ENCODE measurements around the gene CPNE6.

The CPNE6 gene

GRCh38 chr14:24051789-24052655, 19.3 kb upstream of the CPNE6 start, which contains the start of gene CARMIL3 (continued):
- TF ChIP-seq ZNF488 (tag by site-specific recombination; IDR thresholded peaks at IDR 0.05): no peak
- TF ChIP-seq ZNF175 (tag by site-specific recombination; IDR thresholded peaks at IDR 0.05): no peak
- no peak for TF ChIP-seq ZNF302 (tag by site-specific recombination; IDR thresholded peaks at IDR 0.05; ENCODE audit: low read depth)
- no peak; the same call in 1 of the 2 replicates for TF ChIP-seq GLIS1 (tag by site-specific recombination; IDR thresholded peaks at IDR 0.05)
- TF ChIP-seq, protein P1, sequence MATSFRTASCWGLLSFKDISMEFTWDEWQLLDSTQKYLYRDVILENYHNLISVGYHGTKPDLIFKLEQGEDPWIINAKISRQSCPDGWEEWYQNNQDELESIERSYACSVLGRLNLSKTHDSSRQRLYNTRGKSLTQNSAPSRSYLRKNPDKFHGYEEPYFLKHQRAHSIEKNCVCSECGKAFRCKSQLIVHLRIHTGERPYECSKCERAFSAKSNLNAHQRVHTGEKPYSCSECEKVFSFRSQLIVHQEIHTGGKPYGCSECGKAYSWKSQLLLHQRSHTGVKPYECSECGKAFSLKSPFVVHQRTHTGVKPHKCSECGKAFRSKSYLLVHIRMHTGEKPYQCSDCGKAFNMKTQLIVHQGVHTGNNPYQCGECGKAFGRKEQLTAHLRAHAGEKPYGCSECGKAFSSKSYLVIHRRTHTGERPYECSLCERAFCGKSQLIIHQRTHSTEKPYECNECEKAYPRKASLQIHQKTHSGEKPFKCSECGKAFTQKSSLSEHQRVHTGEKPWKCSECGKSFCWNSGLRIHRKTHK (tag by site-specific recombination; IDR thresholded peaks at IDR 0.05): no peak
- TF ChIP-seq ZBTB48 (tag by site-specific recombination; IDR thresholded peaks at IDR 0.05): peak; percentile 64
- TF ChIP-seq TSHZ1 (tag by site-specific recombination; IDR thresholded peaks at IDR 0.05; ENCODE audit: borderline replicate concordance): no peak
- TF ChIP-seq, protein P2, sequence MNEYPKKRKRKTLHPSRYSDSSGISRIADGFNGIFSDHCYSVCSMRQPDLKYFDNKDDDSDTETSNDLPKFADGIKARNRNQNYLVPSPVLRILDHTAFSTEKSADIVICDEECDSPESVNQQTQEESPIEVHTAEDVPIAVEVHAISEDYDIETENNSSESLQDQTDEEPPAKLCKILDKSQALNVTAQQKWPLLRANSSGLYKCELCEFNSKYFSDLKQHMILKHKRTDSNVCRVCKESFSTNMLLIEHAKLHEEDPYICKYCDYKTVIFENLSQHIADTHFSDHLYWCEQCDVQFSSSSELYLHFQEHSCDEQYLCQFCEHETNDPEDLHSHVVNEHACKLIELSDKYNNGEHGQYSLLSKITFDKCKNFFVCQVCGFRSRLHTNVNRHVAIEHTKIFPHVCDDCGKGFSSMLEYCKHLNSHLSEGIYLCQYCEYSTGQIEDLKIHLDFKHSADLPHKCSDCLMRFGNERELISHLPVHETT (tag by site-specific recombination; IDR thresholded peaks at IDR 0.05): no peak
- TF ChIP-seq CTCF (tag by site-specific recombination; IDR thresholded peaks at IDR 0.05): 0 out of 2 replicates have a peak, but pooled peaks have one; percentile 12
- peak; percentile 88 for TF ChIP-seq KLF1 (tag by site-specific recombination; IDR thresholded peaks at IDR 0.05)
- TF ChIP-seq SP3 (tag by site-specific recombination; IDR thresholded peaks at IDR 0.05): peak; percentile 85
- no peak for TF ChIP-seq ZNF146 (tag by site-specific recombination; IDR thresholded peaks at IDR 0.05)
- TF ChIP-seq ZNF184 (tag by site-specific recombination; IDR thresholded peaks at IDR 0.05): no peak
- no peak for TF ChIP-seq ZNF670 (tag by site-specific recombination; IDR thresholded peaks at IDR 0.05; ENCODE audit: low read depth)
- TF ChIP-seq, protein P3, sequence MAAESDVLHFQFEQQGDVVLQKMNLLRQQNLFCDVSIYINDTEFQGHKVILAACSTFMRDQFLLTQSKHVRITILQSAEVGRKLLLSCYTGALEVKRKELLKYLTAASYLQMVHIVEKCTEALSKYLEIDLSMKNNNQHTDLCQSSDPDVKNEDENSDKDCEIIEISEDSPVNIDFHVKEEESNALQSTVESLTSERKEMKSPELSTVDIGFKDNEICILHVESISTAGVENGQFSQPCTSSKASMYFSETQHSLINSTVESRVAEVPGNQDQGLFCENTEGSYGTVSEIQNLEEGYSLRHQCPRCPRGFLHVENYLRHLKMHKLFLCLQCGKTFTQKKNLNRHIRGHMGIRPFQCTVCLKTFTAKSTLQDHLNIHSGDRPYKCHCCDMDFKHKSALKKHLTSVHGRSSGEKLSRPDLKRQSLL (tag by site-specific recombination; IDR thresholded peaks at IDR 0.05): no peak
- no peak for TF ChIP-seq ZNF138 (tag by site-specific recombination; IDR thresholded peaks at IDR 0.05; ENCODE audit: borderline replicate concordance)
- TF ChIP-seq ZNF114 (tag by site-specific recombination; IDR thresholded peaks at IDR 0.05): no peak
- no peak for TF ChIP-seq ZNF140 (tag by site-specific recombination; IDR thresholded peaks at IDR 0.05)
- TF ChIP-seq ZBTB17 (tag by site-specific recombination; IDR thresholded peaks at IDR 0.05): peak; percentile 70
- TF ChIP-seq ZNF280D (tag by site-specific recombination; IDR thresholded peaks at IDR 0.05): no peak
- no peak for TF ChIP-seq ZNF223 (tag by site-specific recombination; IDR thresholded peaks at IDR 0.05)
- TF ChIP-seq ZSCAN5A (tag by site-specific recombination; IDR thresholded peaks at IDR 0.05): no peak
- TF ChIP-seq ZNF473 (tag by site-specific recombination; IDR thresholded peaks at IDR 0.05): no peak
- TF ChIP-seq KLF9 (tag by site-specific recombination; IDR thresholded peaks at IDR 0.05; ENCODE audit: low read depth): no peak; the same call in 1 of the 2 replicates

All from HEK293 (cell line).